MM.1S (cell line): ENCODE measurements around the gene RPTOR.

ENCODE experiments used
- DNase-seq: peaks from one replicate; pipeline ENCODE4 v3.0.0-alpha.2; 2015
- H2AFZ ChIP-seq: fragments of 300-600 bp; sonication (generic); 2 replicates; pipeline ENCODE4 v1.6.0; 2016; ENCODE audit warnings: antibody characterized with exemption, low read length
- H3F3A ChIP-seq: fragments of 300-600 bp; sonication (generic); 2 replicates; pipeline ENCODE4 v1.6.1; 2016; ENCODE audit warnings: mild to moderate bottlenecking, antibody characterized with exemption, low read length, moderate library complexity, mixed read lengths; ENCODE audit not compliant: insufficient read depth
- H3K27ac ChIP-seq: fragments of 300-600 bp; sonication (generic); 2 replicates; pipeline ENCODE4 v1.5.1; 2016; ENCODE audit warnings: mild to moderate bottlenecking, low read length
- H3K27me3 ChIP-seq: fragments of 300-600 bp; sonication (generic); replicated peaks from 2 replicates; pipeline ENCODE4 v1.6.0; 2016; ENCODE audit warnings: low read length; ENCODE audit not compliant: insufficient read depth
- H3K36me3 ChIP-seq: fragments of 300-600 bp; sonication (generic); replicated peaks from 2 replicates; pipeline ENCODE4 v1.6.1; 2016; ENCODE audit warnings: mild to moderate bottlenecking, low read length, mixed read lengths; ENCODE audit not compliant: insufficient read depth
- H3K4me1 ChIP-seq: fragments of 300-600 bp; sonication (generic); 2 replicates; pipeline ENCODE4 v1.6.1; 2016; ENCODE audit warnings: low read length, mixed read lengths
- H3K4me2 ChIP-seq: fragments of 300-600 bp; sonication (generic); 2 replicates; pipeline ENCODE4 v1.6.0; 2016; ENCODE audit warnings: low read depth, low read length
- H3K4me3 ChIP-seq: fragments of 300-600 bp; sonication (generic); 2 replicates; pipeline ENCODE4 v1.5.1; 2016; ENCODE audit warnings: low read length, mixed read lengths
- H3K79me2 ChIP-seq: fragments of 300-600 bp; sonication (generic); 2 replicates; pipeline ENCODE4 v1.6.1; 2016; ENCODE audit warnings: mixed run types, low read length, mixed read lengths
- H3K9ac ChIP-seq: fragments of 300-600 bp; sonication (generic); 2 replicates; pipeline ENCODE4 v1.6.1; 2016; ENCODE audit warnings: low read length, mixed read lengths
- H3K9me2 ChIP-seq: fragments of 300-600 bp; sonication (generic); replicated peaks from 2 replicates; pipeline ENCODE4 v1.6.1; 2016; ENCODE audit warnings: mild to moderate bottlenecking, low read length, mixed read lengths; ENCODE audit not compliant: insufficient read depth
- H3K9me3 ChIP-seq: fragments of 300-600 bp; sonication (generic); replicated peaks from 2 replicates; pipeline ENCODE4 v1.6.1; 2016; ENCODE audit warnings: mild to moderate bottlenecking, low read length, mixed read lengths; ENCODE audit not compliant: insufficient read depth
- H4K20me1 ChIP-seq: fragments of 300-600 bp; sonication (generic); 2 replicates; pipeline ENCODE4 v1.6.1; 2016; ENCODE audit warnings: mild to moderate bottlenecking, low read length, moderate library complexity, mixed read lengths; ENCODE audit not compliant: insufficient read depth
- CTCF ChIP-seq: fragments of 300-600 bp; sonication (generic); IDR thresholded peaks from 2 replicates; pipeline ENCODE4 v1.5.1; 2016; ENCODE audit warnings: antibody characterized with exemption, low read length, mixed read lengths
- EZH2 ChIP-seq: fragments of 300-600 bp; sonication (generic); optimal IDR thresholded peaks from 2 replicates; pipeline ENCODE3; 2017; ENCODE audit warnings: low read depth, mild to moderate bottlenecking, antibody characterized with exemption, low read length, mixed read lengths
- EZH2phosphoT487 ChIP-seq: fragments of 300-600 bp; sonication (generic); IDR thresholded peaks from 2 replicates; pipeline ENCODE4 v1.6.1; 2018; ENCODE audit warnings: antibody characterized with exemption, low read length

Gene RPTOR

GRCh38 chr17:80523956-80524712 lies 20.5 kb upstream of the RPTOR start:
- Histone ChIP-seq H3K27ac (no peak overlapping the region), H2AFZ (no peak overlapping the region), H3F3A (no peaks in the 10 kb centered on the region), H3K79me2 (no peaks in the 10 kb centered on the region), H3K4me1 (no peaks in the 10 kb centered on the region), H3K4me2 (no peak overlapping the region), H3K9me2 (no peaks in the 10 kb centered on the region), H3K9me3 (no peaks in the 10 kb centered on the region), H3K27me3 (peaks cover 99% of the 10 kb centered on the region), H3K36me3 (no peaks in the 10 kb centered on the region), H4K20me1 (no peaks in the 10 kb centered on the region), H3K9ac (no peak overlapping the region), H3K4me3 (no peak overlapping the region)
- TF ChIP-seq CTCF (no peak), EZH2 (no peak), EZH2phosphoT487 (no peak)
- DNase-seq, result no peak

- Histone ChIP-seq H2AFZ (no peak overlapping the region), H3K9me3 (no peaks in the 10 kb centered on the region), H3K4me2 (no peak overlapping the region), H3K9me2 (no peaks in the 10 kb centered on the region), H3K4me3 (no peak overlapping the region), H3K79me2 (no peaks in the 10 kb centered on the region), H3K27ac (no peak overlapping the region), H3K4me1 (no peaks in the 10 kb centered on the region), H4K20me1 (no peaks in the 10 kb centered on the region), H3K36me3 (no peaks in the 10 kb centered on the region), H3F3A (no peaks in the 10 kb centered on the region), H3K27me3 (peaks cover 98% of the 10 kb centered on the region), H3K9ac (no peak overlapping the region)
- TF ChIP-seq EZH2 (no peak), EZH2phosphoT487 (no peak), CTCF (no peak)
- no peak for DNase-seq
Measured at GRCh38 chr17:80526116-80526910, 18.3 kb upstream of the RPTOR start.

GRCh38 chr17:80527016-80527645 lies 17.5 kb upstream of the RPTOR start:
- Histone ChIP-seq H3K4me2 (no peak overlapping the region), H3K4me1 (no peaks in the 10 kb centered on the region), H3K9me3 (no peaks in the 10 kb centered on the region), H3K9me2 (no peaks in the 10 kb centered on the region), H3K27me3 (peaks cover 97% of the 10 kb centered on the region), H3K79me2 (no peaks in the 10 kb centered on the region), H3K27ac (no peak overlapping the region), H3F3A (no peaks in the 10 kb centered on the region), H2AFZ (no peak overlapping the region), H3K9ac (no peak overlapping the region), H3K4me3 (no peak overlapping the region), H4K20me1 (no peaks in the 10 kb centered on the region), H3K36me3 (no peaks in the 10 kb centered on the region)
- TF ChIP-seq CTCF, result no peak
- no peak for TF ChIP-seq EZH2
- no peak for TF ChIP-seq EZH2phosphoT487
- no peak for DNase-seq
